ENCODE data around the gene GNG2. TPM values are rescaled to one million over a fixed set of nuclear protein-coding genes. Genes with fewer than 3 reads are reported as not detected.
"Not testable (repeated sequence)": the region's sequence is repeated elsewhere in the genome, so short reads cannot be mapped to it uniquely, and the experiment has no call there.

Gene GNG2
- total RNA-seq, 1 donor from 2014 or later, result 56.8 TPM

- no peak overlapping the region for H2AFZ ChIP-seq (replicated peaks)
- no peaks in the 10 kb centered on the region for H3K4me1 Mint-ChIP-seq
- no peak overlapping the region for H3K4me3 ChIP-seq
- no peaks in the 10 kb centered on the region for H3K79me2 ChIP-seq (ENCODE audit: low read depth)
- H3K27ac Mint-ChIP-seq, result no peak overlapping the region
- H3K9me3 Mint-ChIP-seq, result no peaks in the 10 kb centered on the region
- H3K4me2 ChIP-seq, result no peak overlapping the region
- no peaks in the 10 kb centered on the region for H3K36me3 ChIP-seq
- H3K27ac ChIP-seq, result no peak overlapping the region
- no peaks in the 10 kb centered on the region for H3K9me3 ChIP-seq (ENCODE audit: low read depth)
- H3K4me1 ChIP-seq, result no peaks in the 10 kb centered on the region
- H3K27me3 ChIP-seq, result no peaks in the 10 kb centered on the region
- TF ChIP-seq EZH2 (IDR thresholded peaks at IDR 0.05) (no peak), EZH2phosphoT487 (IDR thresholded peaks at IDR 0.05) (no peak), CTCF (IDR thresholded peaks at IDR 0.05) (no peak)
- no peak for DNase-seq (ENCODE audit: low spot score)
- no peaks in the 10 kb centered on the region for H3K27me3 Mint-ChIP-seq (ENCODE audit: insufficient read depth, low read depth)
- no peaks in the 10 kb centered on the region for H3F3A ChIP-seq (ENCODE audit: low read depth)
- peaks cover 7% of the 10 kb centered on the region for H3K36me3 Mint-ChIP-seq
- H4K20me1 ChIP-seq (ENCODE audit: low read depth), result no peaks in the 10 kb centered on the region
- H3K4me3 Mint-ChIP-seq, result no peak overlapping the region
- no peak overlapping the region for H3K9ac ChIP-seq
Measured at GRCh38 chr14:51897791-51898355, 37.5 kb downstream of the GNG2 start.

GRCh38 chr14:51901475-51902024 is 41.1 kb downstream of the GNG2 start:
- Mint-ChIP-seq H3K27ac (no peak overlapping the region), H3K4me3 (no peak overlapping the region), H3K4me1 (no peaks in the 10 kb centered on the region), H3K36me3 (peaks cover 12% of the 10 kb centered on the region), H3K27me3 (ENCODE audit: insufficient read depth, low read depth) (no peaks in the 10 kb centered on the region), H3K9me3 (peaks cover 19% of the 10 kb centered on the region)
- Histone ChIP-seq H3K9ac (no peak overlapping the region), H2AFZ (replicated peaks) (no peak overlapping the region), H3K4me2 (no peak overlapping the region), H3K9me3 (ENCODE audit: low read depth) (no peaks in the 10 kb centered on the region), H3K4me1 (no peaks in the 10 kb centered on the region), H3K79me2 (ENCODE audit: low read depth) (no peaks in the 10 kb centered on the region), H3K27ac (no peak overlapping the region), H3K36me3 (no peaks in the 10 kb centered on the region), H3K4me3 (no peak overlapping the region), H3F3A (ENCODE audit: low read depth) (no peaks in the 10 kb centered on the region), H4K20me1 (ENCODE audit: low read depth) (no peaks in the 10 kb centered on the region), H3K27me3 (no peaks in the 10 kb centered on the region)
- TF ChIP-seq EZH2 (IDR thresholded peaks at IDR 0.05) (no peak), EZH2phosphoT487 (IDR thresholded peaks at IDR 0.05) (no peak), CTCF (IDR thresholded peaks at IDR 0.05) (no peak)
- DNase-seq (ENCODE audit: low spot score), result no peak

- not testable (repeated sequence) for H2AFZ ChIP-seq (replicated peaks); H3K4me3 ChIP-seq; H4K20me1 ChIP-seq (ENCODE audit: low read depth); H3K27ac ChIP-seq; H3K27ac Mint-ChIP-seq; H3K36me3 ChIP-seq; H3K9me3 ChIP-seq (ENCODE audit: low read depth); H3F3A ChIP-seq (ENCODE audit: low read depth); H3K4me3 Mint-ChIP-seq; H3K4me1 Mint-ChIP-seq; H3K9ac ChIP-seq; H3K79me2 ChIP-seq (ENCODE audit: low read depth); H3K27me3 Mint-ChIP-seq (ENCODE audit: insufficient read depth, low read depth); H3K27me3 ChIP-seq; DNase-seq (ENCODE audit: low spot score); H3K4me2 ChIP-seq; H3K36me3 Mint-ChIP-seq
- peaks cover 11% of the 10 kb centered on the region for H3K4me1 ChIP-seq
- peaks cover 19% of the 10 kb centered on the region for H3K9me3 Mint-ChIP-seq
Measured at GRCh38 chr14:51905656-51906121, 45.3 kb downstream of the GNG2 start.

- TF ChIP-seq CTCF (IDR thresholded peaks at IDR 0.05), result no peak
- Mint-ChIP-seq H3K4me3 (no peak overlapping the region), H3K4me1 (no peaks in the 10 kb centered on the region)
Measured at GRCh38 chr14:51908086-51908485, 47.7 kb downstream of the GNG2 start.

More at GRCh38 chr14:51908086-51908485, 47.7 kb downstream of the GNG2 start:
- H3K36me3 Mint-ChIP-seq, result peaks cover 9% of the 10 kb centered on the region
- H3K36me3 ChIP-seq, result no peaks in the 10 kb centered on the region
- H3F3A ChIP-seq (ENCODE audit: low read depth), result no peaks in the 10 kb centered on the region
- H3K4me2 ChIP-seq, result no peak overlapping the region
- no peak overlapping the region for H2AFZ ChIP-seq (replicated peaks)
- H3K9me3 ChIP-seq (ENCODE audit: low read depth), result no peaks in the 10 kb centered on the region
- peaks cover 12% of the 10 kb centered on the region for H3K4me1 ChIP-seq
- no peak overlapping the region for H3K27ac ChIP-seq
- no peaks in the 10 kb centered on the region for H3K79me2 ChIP-seq (ENCODE audit: low read depth)
- DNase-seq (ENCODE audit: low spot score), result no peak
- no peak overlapping the region for H3K9ac ChIP-seq
- no peaks in the 10 kb centered on the region for H4K20me1 ChIP-seq (ENCODE audit: low read depth)
- H3K27ac Mint-ChIP-seq, result no peak overlapping the region
- H3K4me3 ChIP-seq, result no peak overlapping the region
- H3K9me3 Mint-ChIP-seq, result peaks cover 19% of the 10 kb centered on the region
- H3K27me3 ChIP-seq, result no peaks in the 10 kb centered on the region
- peaks cover 2% of the 10 kb centered on the region for H3K27me3 Mint-ChIP-seq (ENCODE audit: insufficient read depth, low read depth)

Measured in neural progenitor cell (in vitro differentiated cells).